A673 (cell line): ENCODE results near the gene PSMD13. TPM values are rescaled to one million over a fixed set of nuclear protein-coding genes. Genes with fewer than 3 reads are reported as not detected.

Experiments used
- BruUV-seq: library from RNA; stranded (reverse); fragments of 400-500 nt; replicated peaks from 2 replicates; lab custom pipeline; 2021; lab: Mats Ljungman, UMichigan
- CTCF ChIA-PET: fragments of 300-600 bp; sonication (Branson Sonifier 250); formaldehyde crosslinking; loops from one replicate; lab custom pipeline; 2022; ENCODE audit warnings: antibody characterized with exemption; lab: Charles Lee
- POLR2A ChIA-PET: fragments of 300-600 bp; sonication (Branson Sonifier 250); formaldehyde crosslinking; loops from one replicate; lab custom pipeline; 2022; ENCODE audit warnings: antibody characterized with exemption; ENCODE audit not compliant: low non-redundant PET; lab: Charles Lee
- DNase-seq: peaks from one replicate; pipeline ENCODE4 v3.0.0-alpha.2; 2015; ENCODE audit warnings: low spot score
- H3K27ac ChIP-seq: fragments of 200-600 bp; sonication (generic); 2 replicates; pipeline ENCODE4 v1.5.1; 2016; ENCODE audit warnings: mixed run types, low read depth, mild to moderate bottlenecking, mixed read lengths, antibody characterized with exemption, low read length; ENCODE audit not compliant: poor library complexity, severe bottlenecking
- H3K27me3 ChIP-seq: fragments of 200-600 bp; sonication (generic); replicated peaks from 2 replicates; pipeline ENCODE4 v1.6.1; 2017; ENCODE audit warnings: mixed run types, low read depth, mild to moderate bottlenecking, mixed read lengths, antibody characterized with exemption, low read length; ENCODE audit not compliant: insufficient read depth, poor library complexity
- H3K36me3 ChIP-seq: fragments of 200-600 bp; sonication (generic); 2 replicates; pipeline ENCODE4 v1.6.1; 2016; ENCODE audit warnings: mixed run types, mild to moderate bottlenecking, mixed read lengths, antibody characterized with exemption, low read length; ENCODE audit not compliant: insufficient read depth, poor library complexity, severe bottlenecking
- H3K4me1 ChIP-seq: fragments of 200-600 bp; sonication (generic); 2 replicates; pipeline ENCODE4 v1.6.1; 2017; ENCODE audit warnings: mixed run types, mild to moderate bottlenecking, mixed read lengths, antibody characterized with exemption, low read length; ENCODE audit not compliant: insufficient read depth, poor library complexity, severe bottlenecking
- H3K4me3 ChIP-seq: fragments of 200-600 bp; sonication (generic); 2 replicates; pipeline ENCODE4 v1.5.1; 2016; ENCODE audit warnings: low read depth, mixed run types, mild to moderate bottlenecking, mixed read lengths, low read length; ENCODE audit not compliant: poor library complexity, severe bottlenecking
- H3K9me3 ChIP-seq: fragments of 200-600 bp; sonication (generic); 2 replicates; pipeline ENCODE4 v1.6.1; 2016; ENCODE audit warnings: mixed run types, low read depth, mild to moderate bottlenecking, mixed read lengths, antibody characterized with exemption, low read length; ENCODE audit not compliant: poor library complexity, severe bottlenecking
- EZH2 ChIP-seq: fragments of 200-600 bp; sonication (generic); IDR thresholded peaks from 2 replicates; pipeline ENCODE4 v1.6.1; 2017; ENCODE audit warnings: borderline replicate concordance, low read depth, mild to moderate bottlenecking, mixed read lengths, antibody characterized with exemption, low read length; ENCODE audit not compliant: poor library complexity, severe bottlenecking
- intact Hi-C: fragments of 100-400 bp; cut with micrococcal nuclease; formaldehyde crosslinking; loops from one replicate; pipeline ENCODE4 v1.10.0; 2022; ENCODE audit not compliant: unreplicated experiment
- total RNA-seq: library from RNA; stranded (reverse); gene quantifications from 2 replicates; pipeline ENCODE4 v1.2.3, GENCODE V29; 2021
- TF ChIP-seq, protein P1 (sequence below): fragments of 300-800, 200-600 bp; sonication (generic); conservative IDR thresholded peaks from 2 replicates; pipeline ENCODE4 v1.5.1; 2017; ENCODE audit warnings: low read depth, mild to moderate bottlenecking, antibody characterized with exemption, low read length, moderate library complexity, mixed read lengths

Gene PSMD13
- total RNA-seq, 1 experiment from 2014 or later, result 199 TPM

DNA sequence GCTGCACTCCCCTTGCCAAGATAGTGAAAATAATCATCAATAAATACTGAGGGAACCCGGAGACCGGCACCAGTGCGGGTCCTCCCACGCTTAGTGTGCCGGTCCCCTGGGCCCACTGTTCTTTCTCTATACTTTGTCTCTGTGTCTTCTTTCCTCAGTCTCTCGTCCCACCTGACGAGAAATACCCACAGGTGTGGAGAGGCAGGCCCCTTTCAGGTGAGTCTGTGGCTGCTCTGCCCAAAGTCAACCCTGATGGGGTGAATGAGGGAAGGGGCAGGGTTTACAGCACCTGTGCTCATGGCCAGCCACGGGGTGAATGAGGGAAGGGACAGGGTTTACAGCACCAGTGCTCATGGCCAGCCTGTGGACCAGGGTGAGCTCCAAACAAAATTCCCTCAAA lies 34.3 kb upstream of the PSMD13 start:
- no peak for DNase-seq
- Histone ChIP-seq H3K27ac (no peak overlapping the region), H3K9me3 (no peaks in the 10 kb centered on the region), H3K4me1 (no peaks in the 10 kb centered on the region), H3K27me3 (no peaks in the 10 kb centered on the region), H3K4me3 (no peak overlapping the region), H3K36me3 (peaks cover 4% of the 10 kb centered on the region)
- TF ChIP-seq, protein P1, sequence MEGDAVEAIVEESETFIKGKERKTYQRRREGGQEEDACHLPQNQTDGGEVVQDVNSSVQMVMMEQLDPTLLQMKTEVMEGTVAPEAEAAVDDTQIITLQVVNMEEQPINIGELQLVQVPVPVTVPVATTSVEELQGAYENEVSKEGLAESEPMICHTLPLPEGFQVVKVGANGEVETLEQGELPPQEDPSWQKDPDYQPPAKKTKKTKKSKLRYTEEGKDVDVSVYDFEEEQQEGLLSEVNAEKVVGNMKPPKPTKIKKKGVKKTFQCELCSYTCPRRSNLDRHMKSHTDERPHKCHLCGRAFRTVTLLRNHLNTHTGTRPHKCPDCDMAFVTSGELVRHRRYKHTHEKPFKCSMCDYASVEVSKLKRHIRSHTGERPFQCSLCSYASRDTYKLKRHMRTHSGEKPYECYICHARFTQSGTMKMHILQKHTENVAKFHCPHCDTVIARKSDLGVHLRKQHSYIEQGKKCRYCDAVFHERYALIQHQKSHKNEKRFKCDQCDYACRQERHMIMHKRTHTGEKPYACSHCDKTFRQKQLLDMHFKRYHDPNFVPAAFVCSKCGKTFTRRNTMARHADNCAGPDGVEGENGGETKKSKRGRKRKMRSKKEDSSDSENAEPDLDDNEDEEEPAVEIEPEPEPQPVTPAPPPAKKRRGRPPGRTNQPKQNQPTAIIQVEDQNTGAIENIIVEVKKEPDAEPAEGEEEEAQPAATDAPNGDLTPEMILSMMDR, result no peak
- no peak for TF ChIP-seq EZH2
- intact Hi-C loops, result loop anchor here (10.0 kb wide), 1 partner anchor 242 kb away; the partner anchor contains the start of gene ANO9
- CTCF ChIA-PET, result no interaction called here
- POLR2A ChIA-PET, result no interaction called here
- BruUV-seq, result no TSS peak

DNA sequence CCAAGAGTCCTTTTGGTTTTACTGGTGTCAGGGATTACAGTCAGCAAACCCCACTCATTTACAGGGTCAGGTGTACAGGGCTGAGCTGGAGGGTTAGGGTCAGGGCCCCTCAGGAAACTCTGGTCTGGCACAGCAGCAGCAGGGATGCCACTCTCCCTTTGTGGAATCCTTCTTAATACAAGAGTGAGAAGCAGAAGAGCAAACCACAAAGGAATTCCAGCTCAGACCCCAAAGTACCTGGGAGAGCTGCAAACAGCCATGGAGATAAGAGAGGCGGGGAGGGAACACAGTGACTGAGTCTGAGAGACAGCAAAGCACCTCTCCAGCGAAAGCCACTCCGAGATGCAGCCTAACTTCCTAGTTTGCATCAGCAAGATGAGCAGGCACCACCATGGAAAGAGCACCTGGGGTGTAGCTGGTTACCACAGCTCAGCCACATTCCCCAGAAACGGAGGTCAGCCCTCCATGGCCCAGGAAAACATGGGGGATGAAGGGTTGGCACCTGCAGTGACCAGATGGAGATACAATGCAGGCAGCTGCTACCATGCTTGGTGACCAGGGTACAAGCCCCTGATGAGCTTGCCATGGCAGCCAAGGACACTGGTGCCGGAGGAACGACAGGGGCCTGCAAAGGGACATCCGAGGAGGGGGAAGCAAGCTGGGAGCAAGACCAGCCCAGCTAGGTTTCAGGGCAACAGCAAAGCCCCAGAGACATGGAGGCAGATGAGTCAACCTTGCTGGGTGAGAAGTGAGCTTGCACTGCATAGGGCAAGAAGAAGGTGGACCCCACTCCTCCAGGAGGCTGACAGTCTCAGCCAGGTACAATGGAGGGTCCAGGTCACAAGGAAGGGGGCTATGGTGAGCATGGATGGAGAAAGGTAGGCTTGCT lies 33.5 kb upstream of the PSMD13 start:
- CTCF ChIA-PET, result no interaction called here
- intact Hi-C loops, result loop anchor here (10.0 kb wide), 1 partner anchor 242 kb away; the partner anchor contains the start of gene ANO9
- TF ChIP-seq, protein P1, result no peak
- TF ChIP-seq EZH2, result no peak

GRCh38 chr11:203945-204586 lies 32.7 kb upstream of the PSMD13 start:
- BruUV-seq, result no TSS peak

More for the DNA sequence above, 33.5 kb upstream of the PSMD13 start:
- H3K4me3 ChIP-seq, result no peak overlapping the region
- no peak overlapping the region for H3K27ac ChIP-seq
- H3K27me3 ChIP-seq, result no peaks in the 10 kb centered on the region
- H3K4me1 ChIP-seq, result no peaks in the 10 kb centered on the region
- POLR2A ChIA-PET, result no interaction called here
- H3K36me3 ChIP-seq, result peaks cover 4% of the 10 kb centered on the region
- H3K9me3 ChIP-seq, result no peaks in the 10 kb centered on the region
- no peak for DNase-seq
- BruUV-seq, result no TSS peak

More at GRCh38 chr11:203945-204586, 32.7 kb upstream of the PSMD13 start:
- intact Hi-C loops, result loop anchor here (10.0 kb wide), 1 partner anchor 241 kb away; the partner anchor contains the start of gene ANO9
- no peak overlapping the region for H3K4me3 ChIP-seq
- DNase-seq, result no peak
- peaks cover 4% of the 10 kb centered on the region for H3K36me3 ChIP-seq
- POLR2A ChIA-PET, result no interaction called here
- no peak for TF ChIP-seq EZH2
- TF ChIP-seq, protein P1, result no peak
- H3K27me3 ChIP-seq, result no peaks in the 10 kb centered on the region
- CTCF ChIA-PET, result no interaction called here
- H3K27ac ChIP-seq, result no peak overlapping the region
- H3K9me3 ChIP-seq, result no peaks in the 10 kb centered on the region
- peaks cover under 1% of the 10 kb centered on the region for H3K4me1 ChIP-seq
